GM19397 (cell line): ENCODE results near the gene IL17D.
"Not testable (repeated sequence)": the region's sequence is repeated elsewhere in the genome, so short reads cannot be mapped to it uniquely, and the experiment has no call there.

Experiments
- ATAC-seq: cut with Tn5 transposase; IDR thresholded peaks from one replicate; pipeline ENCODE4 v1.9.1; 2021; ENCODE audit warnings: mild to moderate bottlenecking, moderate library complexity; ENCODE audit not compliant: unreplicated experiment

IL17D gene

DNA sequence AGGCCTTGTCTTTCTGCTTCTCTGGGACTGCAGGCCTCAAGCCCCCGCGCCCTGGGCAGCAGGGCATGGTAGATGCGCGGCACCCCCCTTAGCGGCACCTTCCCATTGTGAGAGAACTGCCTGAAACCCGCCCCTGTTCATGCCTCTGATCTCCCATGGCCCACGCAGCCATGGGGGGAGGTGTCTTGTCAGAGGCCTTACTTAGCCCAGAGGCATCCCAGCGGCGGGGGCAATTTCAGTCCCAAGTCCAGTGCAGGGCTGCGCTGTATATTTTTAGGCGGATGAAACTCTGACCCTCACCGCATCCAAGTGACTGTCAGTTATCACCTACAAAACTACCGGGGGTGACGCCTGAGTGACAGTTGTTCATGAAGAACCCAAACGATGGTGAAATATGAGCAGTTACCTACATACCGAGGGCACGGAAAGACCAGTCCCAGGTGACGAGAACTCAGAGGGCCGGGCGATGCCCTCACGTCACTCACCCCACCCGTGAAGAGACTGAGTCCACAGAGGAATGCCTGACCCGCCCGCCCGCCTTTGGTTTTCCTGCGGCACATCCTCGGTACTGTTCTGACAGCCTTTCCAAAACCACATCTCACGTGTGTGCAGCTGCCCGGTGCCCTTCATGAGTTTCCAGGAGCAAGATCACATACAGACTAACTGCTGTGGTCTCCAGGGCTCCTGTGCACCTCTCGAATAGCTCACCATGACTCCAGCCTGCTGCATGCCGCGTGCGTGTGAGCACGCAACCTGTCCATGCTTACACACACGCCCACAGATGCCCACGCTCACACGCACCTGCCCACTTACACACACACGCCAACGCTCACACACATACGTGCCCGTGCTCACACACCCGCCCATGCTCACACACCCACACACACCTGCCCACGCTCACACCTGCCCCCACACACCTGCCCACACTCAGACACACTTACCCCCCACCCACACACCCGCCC lies 14.4 kb downstream of the IL17D start:
- ATAC-seq = no peak

GRCh38 chr13:20718958-20719566 lies 15.6 kb downstream of the IL17D start:
- ATAC-seq = no peak

DNA sequence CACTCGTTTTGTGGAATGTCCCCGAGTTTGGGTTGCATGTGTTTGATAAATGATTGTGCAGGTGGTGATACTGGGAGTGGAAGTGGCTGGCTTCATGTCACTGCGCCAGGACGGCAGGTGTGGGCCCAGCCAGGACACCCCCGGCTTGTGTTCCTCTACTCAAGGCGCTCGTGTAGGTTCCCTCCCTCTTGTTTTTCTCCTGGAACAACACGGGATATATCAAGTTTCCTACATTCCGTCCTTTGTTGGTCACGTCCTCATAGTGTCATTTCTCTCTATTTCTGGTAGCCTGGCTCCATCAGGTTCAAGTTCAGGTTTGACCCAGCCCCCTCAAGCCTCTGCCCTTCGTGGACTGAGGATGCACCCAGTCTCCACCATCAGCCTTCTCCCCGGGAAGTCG lies 16.3 kb downstream of the IL17D start:
- no peak for ATAC-seq

DNA sequence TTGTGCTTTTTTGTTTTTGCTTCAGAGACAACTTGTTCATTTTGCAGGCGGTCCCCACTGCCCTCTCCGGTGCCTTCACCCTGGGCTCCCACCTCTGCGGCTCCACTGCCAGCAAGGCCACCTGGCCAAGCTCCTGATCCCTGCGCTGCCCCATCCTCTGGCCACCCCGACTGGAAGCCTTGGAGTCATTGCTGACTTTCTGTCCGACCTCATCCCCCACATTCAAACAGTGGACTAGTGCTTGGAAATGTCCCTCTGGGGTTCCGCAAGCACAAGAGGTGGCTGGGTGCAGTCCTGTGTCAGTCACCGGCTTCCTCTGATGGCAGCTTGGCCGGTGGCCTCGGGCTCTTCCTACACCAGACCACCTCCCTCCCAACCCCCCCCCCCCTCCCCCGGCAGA lies 17.0 kb downstream of the IL17D start:
- ATAC-seq = no peak

DNA sequence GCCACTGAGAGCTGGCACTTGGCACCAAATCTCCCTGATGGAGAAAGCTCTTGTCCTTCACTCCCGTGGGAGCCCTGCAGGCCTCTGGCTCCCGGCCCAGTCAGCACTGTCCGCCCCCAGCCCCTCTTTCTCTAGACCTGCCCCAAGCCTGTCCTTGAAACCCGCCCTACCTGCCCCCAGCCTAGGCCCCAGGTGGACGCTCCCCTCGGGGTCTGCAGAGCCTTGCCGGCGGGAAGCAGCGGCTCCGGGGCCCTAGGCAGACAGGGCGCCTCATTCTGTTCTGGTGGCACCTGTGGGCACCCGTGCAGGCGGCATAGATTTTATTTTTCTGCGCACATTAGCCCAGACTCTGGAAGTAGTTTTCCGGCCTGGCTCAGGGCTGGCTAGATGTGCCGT lies 17.6 kb downstream of the IL17D start:
- ATAC-seq = no peak

DNA sequence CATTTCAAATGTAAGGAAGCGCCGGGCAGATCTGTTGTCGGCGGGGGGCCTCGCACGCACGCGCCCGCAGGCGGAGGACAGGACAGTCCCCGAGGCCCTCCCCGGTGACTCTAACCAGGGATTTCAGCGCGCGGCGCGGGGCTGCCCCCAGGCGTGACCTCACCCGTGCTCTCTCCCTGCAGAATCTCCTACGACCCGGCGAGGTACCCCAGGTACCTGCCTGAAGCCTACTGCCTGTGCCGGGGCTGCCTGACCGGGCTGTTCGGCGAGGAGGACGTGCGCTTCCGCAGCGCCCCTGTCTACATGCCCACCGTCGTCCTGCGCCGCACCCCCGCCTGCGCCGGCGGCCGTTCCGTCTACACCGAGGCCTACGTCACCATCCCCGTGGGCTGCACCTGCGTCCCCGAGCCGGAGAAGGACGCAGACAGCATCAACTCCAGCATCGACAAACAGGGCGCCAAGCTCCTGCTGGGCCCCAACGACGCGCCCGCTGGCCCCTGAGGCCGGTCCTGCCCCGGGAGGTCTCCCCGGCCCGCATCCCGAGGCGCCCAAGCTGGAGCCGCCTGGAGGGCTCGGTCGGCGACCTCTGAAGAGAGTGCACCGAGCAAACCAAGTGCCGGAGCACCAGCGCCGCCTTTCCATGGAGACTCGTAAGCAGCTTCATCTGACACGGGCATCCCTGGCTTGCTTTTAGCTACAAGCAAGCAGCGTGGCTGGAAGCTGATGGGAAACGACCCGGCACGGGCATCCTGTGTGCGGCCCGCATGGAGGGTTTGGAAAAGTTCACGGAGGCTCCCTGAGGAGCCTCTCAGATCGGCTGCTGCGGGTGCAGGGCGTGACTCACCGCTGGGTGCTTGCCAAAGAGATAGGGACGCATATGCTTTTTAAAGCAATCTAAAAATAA lies 18.2 kb downstream of the IL17D start:
- ATAC-seq = no peak

GRCh38 chr13:20727856-20728255 lies 24.4 kb downstream of the IL17D start:
- no peak for ATAC-seq

DNA sequence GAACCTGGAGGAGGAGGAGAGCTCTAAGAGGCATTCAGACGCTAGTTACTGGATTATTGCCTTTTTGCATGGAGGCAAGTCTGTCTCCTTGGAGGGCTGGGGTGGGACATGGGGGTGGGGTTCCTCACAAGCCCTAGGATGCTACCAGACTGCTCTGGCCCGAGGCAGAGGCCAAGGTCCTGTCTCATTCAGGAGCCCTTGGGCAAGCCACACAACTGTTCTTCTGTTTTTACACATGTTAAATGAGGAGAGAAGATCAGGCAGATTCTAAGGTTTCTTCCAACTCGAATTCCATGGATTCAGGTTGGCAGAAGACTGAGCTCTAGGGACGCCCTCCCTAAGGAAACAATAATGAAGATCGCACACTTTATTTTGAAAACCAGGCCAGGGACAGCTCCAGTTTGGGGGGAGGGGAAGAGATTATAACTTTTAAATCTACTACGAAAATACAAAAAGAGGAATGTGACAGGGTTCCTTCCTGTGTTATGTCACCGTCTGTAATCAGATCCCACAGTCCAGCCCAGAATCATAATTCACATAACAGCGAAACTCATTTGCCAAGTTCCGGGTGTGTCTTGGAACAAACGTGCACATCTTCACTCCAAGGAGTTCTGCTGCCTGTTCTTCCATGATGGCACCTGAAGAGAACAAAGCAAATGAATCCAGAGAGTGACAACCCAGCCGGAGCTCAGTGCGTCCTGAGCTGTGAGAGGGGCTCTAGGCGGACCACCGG lies 25.2 kb downstream of the IL17D start:
- no peak for ATAC-seq

DNA sequence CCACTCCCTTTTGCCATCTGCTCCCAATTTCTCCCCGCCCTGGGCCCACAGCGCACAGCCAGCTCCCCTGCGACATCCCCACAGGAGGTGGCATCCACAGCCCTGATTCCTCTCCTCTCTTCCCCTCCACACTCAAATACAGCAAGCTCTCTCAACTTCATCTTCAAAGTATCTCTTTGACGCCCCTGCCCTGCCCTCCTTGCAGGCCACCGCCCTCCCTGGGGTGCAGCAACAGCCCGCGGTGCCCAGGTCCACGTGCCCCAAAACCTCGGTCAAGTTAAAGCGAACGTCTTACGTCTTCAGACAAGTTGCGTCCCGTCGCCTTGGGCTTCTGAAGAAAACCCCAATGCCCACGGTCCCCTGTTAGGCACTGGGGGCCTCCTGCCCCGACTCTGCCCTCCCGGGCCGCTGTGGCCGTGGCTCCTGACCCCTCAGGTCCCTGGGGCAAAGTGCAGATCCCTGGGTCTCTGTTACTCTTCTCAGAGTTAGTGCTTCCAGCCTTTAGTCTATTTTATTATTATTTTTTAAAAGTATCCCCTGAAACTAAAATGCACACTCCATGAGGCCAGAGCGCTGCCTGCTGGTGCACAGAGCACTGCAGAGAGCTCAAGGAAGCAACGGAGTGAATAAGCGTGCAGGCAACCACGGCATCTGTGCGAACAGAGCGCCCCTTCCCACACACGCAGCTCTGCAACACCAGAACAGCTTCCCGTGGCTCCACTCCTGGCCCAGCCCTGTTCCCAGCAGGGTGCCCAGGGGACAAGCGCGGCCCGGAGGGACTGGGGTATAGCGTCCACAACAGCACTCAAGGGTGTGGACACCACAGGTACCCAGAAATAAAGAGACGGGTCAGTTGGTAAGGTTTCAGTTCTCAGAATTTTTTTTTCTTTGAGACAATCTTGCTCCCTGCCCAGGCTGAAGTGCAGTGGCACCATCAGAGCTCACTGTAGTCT lies 26.4 kb downstream of the IL17D start:
- ATAC-seq = no peak

- no peak for ATAC-seq
Observed at GRCh38 chr13:20738616-20739015, 35.1 kb downstream of the IL17D start.

DNA sequence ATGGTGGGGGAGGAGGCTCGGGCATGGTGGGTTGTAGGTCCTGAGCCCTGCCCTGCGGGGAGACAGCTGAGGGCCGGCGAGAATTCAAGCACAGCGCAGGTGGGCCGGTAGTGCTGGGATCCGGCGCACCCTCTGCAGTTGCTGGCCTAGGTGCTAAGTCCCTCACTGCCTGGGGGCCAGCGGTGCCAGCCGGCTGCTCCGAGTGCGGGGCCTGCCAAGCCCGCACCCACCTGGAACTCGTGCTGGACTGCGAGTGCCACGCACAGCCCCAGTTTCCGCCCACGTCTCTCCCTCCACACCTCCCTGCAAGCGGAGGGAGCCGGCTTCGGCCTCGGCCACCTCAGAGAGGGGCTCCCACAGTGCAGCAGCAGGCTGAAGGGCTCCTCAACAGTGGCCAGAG lies 36.5 kb downstream of the IL17D start:
- no peak for ATAC-seq

DNA sequence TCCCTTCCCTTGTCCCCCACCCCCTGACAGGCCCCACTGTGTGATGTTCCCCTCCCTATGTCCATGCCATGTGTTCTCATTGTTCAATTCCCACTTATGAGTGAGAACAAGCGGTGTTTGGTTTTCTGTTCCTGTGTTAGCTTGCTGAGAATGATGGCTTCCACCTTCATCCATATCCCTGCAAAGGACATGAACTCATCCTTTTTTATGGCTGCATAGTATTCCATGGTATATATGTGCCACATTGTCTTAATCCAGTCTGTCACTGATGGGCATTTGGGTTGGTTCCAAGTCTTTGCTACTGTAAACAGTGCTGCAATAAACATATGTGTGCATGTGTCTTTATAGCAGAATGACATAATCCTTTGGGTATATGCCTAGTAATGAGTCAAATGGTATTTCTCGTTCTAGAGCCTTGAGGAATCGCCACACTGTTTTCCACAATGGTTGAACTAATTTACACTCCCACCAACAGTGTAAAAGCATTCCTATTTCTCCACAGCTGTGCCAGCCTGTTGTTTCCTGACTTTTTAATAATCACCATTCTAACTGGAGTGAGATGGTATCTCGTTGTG lies 40.4 kb downstream of the IL17D start:
- not testable (repeated sequence) for ATAC-seq

GRCh38 chr13:20749377-20749776 lies 45.9 kb downstream of the IL17D start:
- no peak for ATAC-seq

DNA sequence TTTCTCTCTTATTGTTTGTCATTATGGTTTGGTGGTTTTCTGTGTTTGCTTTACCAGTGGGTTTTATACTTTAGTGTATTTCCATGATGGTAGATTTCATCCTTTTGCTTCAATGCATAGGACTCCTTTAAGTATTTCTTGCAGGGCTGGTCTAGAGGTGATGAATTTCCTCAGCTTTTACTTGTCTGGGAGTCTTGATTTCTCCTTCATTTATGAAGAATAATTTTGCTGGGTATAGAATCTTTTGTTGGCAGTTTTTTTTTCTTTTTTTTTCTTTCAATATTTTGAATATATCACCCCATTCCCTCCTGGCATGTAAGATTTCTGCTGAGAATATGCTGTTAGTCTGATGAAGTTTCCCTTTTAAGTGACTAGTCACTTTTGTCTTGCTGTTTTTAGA lies 50.5 kb downstream of the IL17D start:
- ATAC-seq = no peak

- ATAC-seq = no peak
Observed at GRCh38 chr13:20760872-20761271, 57.4 kb downstream of the IL17D start.

GRCh38 chr13:20767309-20767943 lies 63.9 kb downstream of the IL17D start:
- ATAC-seq = no peak

DNA sequence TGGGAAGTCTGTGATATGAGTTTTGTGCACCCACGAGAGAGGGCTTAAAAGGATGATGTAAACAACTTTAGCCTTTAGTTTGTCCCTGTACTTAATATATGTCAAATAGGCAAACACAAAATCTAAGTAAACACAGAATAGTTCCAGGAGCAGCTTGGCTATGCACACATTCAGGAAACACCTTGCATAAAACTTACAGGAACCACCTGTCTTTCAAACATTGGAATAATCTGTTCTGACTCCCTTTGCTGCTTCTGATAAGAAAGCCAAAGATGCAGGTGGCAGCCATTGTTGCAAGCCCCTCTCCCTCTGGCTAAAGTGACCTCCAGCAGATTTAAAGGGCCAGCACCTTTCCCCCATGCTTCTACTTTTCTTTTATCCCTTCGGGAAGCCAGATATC lies 65.6 kb downstream of the IL17D start:
- ATAC-seq = no peak

DNA sequence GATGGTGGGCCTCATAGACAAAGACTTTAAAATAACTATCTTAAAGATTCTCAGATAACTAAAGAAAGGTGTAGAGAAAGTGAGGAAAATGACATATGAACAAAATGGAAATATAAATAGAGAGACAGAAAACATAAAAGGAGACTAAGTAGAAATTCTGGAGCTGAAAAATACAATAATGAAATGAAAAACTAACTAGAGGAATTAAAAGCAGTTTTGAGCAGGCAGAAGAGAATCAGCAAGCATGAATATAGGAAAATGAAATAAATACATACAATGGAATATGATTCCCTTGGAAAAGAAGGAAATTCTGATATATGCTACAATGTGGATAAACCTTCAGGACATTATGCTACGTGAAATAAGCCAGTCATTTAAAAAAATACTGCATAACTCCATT lies 66.3 kb downstream of the IL17D start:
- ATAC-seq = no peak
